Psoas muscle (tissue), 8 donors: ENCODE results near the gene FKBP15. TPM values are rescaled to one million over a fixed set of nuclear protein-coding genes. Genes with fewer than 3 reads are reported as not detected.
A peak's percentile ranks its signal among the peaks of the same experiment; 100 is the strongest.

ENCODE experiments used
- ATAC-seq, 4 donors: fragments of 200-7000 bp; cut with Tn5 transposase; one replicate each; pipeline ENCODE4 v1.9.1; 2020; ENCODE audit warnings: moderate library complexity in 3 of 4, mild to moderate bottlenecking in 2 of 4
- DNase-seq, 2 donors: peaks; one replicate each; pipeline ENCODE4 v3.0.0-alpha.2; 2020
- H3K27ac ChIP-seq: fragments of 200-600 bp; one replicate; pipeline ENCODE4 v1.8.0; 2022
- H3K27me3 ChIP-seq, 3 donors: fragments of 200-600 bp in 1 of 3; one replicate each; pipeline versions ENCODE4 v1.6.1 to v1.8.0; 2013 to 2022; ENCODE audit warnings: low read length in 2 of 3, mild to moderate bottlenecking in 2 of 3, moderate library complexity in 1 of 3; ENCODE audit not compliant: insufficient read depth in 3 of 3
- H3K36me3 ChIP-seq, 2 donors: fragments of 200-600 bp in 1 of 2; one replicate each; pipeline versions ENCODE4 v1.6.1 to v1.8.0; 2013 to 2022; ENCODE audit warnings: low read depth in 1 of 2, mild to moderate bottlenecking in 1 of 2, moderate library complexity in 1 of 2; ENCODE audit not compliant: insufficient read depth in 1 of 2
- H3K4me1 ChIP-seq: fragments of 200-600 bp; one replicate; pipeline ENCODE4 v1.8.0; 2022
- H3K4me3 ChIP-seq: fragments of 200-600 bp; one replicate; pipeline ENCODE4 v1.8.0; 2022; ENCODE audit warnings: mild to moderate bottlenecking
- H3K9me3 ChIP-seq: fragments of 200-600 bp; one replicate; pipeline ENCODE4 v1.8.0; 2022
- WGBS, 3 donors: extraction: QIAGEN DNeasy Blood & Tissue Kit; methylation state at CpG; one replicate each; pipeline versions ENCODE4 v1.1.6 to v1.1.7; 2013; 5-methylcytosine and 5-hydroxymethylcytosine counted together
- intact Hi-C, 2 donors: fragments of 100-400 bp; cut with DNase I; formaldehyde crosslinking; loops; one replicate each; pipeline versions ENCODE4 v1.11.0 to v1.14.2; 2022
- polyA plus RNA-seq, 3 donors: library from polyadenylated mRNA; stranded (reverse); fragments of 200-250 nt; gene quantifications; one replicate each; pipeline ENCODE4 v1.2.3, GENCODE V29; 2013
- total RNA-seq, 4 donors: library from RNA; stranded (reverse); fragmentation: NEBNext Ultra II Directional in 2 of 4; extraction: Animal tissue kit (Norgen Biotek cat#: 25700) in 2 of 4; gene quantifications; one replicate each; pipeline versions ENCODE4 v1.2.1 to v1.2.4, GENCODE V29; 2021 to 2023
- TF ChIP-seq, protein P1 (sequence below): fragments of 200-600 bp; IDR thresholded peaks from one replicate; pipeline ENCODE4 v1.8.0; 2022; ENCODE audit warnings: antibody characterized with exemption
- donor health status: healthy with polysubstance abuse.
- donor health status: DM: no; HTN: no; CAD: no; lungs with moderate emphysema.
- donor health status: Bipolar disorder and iron deficiency.
- donor health status: healthy.
- donor health status: DM: yes; HTN: yes; CAD: no.
- donor health status: DM: no; HTN: no; CAD: no.
- donor health status: DM: no; HTN: no; CAD: no.
- donor health status: DM: yes; HTN: yes; CAD: no.

The FKBP15 gene
- total and polyA plus RNA-seq, 7 donors, result 10.5 to 18.4 (median 15.8) TPM

GRCh38 chr9:113158446-113158845 lies 62.6 kb downstream of the FKBP15 start:
- H3K4me1 ChIP-seq, result peaks cover 7% of the 10 kb centered on the region

GRCh38 chr9:113156880-113157279 lies 64.2 kb downstream of the FKBP15 start:
- 61 to 75% (median 70%) methylated on average over 1 of the region's 1 CpG for WGBS, 3 donors
- Histone ChIP-seq H3K4me3 (no peak overlapping the region), H3K9me3 (no peaks in the 10 kb centered on the region), H3K4me1 (peaks cover 17% of the 10 kb centered on the region), H3K27ac (no peak overlapping the region), H3K27me3 (no peaks in the 10 kb centered on the region), H3K36me3 (peaks cover 6 to 48% of the 10 kb centered on the region in 2 donors)
- TF ChIP-seq, protein P1, sequence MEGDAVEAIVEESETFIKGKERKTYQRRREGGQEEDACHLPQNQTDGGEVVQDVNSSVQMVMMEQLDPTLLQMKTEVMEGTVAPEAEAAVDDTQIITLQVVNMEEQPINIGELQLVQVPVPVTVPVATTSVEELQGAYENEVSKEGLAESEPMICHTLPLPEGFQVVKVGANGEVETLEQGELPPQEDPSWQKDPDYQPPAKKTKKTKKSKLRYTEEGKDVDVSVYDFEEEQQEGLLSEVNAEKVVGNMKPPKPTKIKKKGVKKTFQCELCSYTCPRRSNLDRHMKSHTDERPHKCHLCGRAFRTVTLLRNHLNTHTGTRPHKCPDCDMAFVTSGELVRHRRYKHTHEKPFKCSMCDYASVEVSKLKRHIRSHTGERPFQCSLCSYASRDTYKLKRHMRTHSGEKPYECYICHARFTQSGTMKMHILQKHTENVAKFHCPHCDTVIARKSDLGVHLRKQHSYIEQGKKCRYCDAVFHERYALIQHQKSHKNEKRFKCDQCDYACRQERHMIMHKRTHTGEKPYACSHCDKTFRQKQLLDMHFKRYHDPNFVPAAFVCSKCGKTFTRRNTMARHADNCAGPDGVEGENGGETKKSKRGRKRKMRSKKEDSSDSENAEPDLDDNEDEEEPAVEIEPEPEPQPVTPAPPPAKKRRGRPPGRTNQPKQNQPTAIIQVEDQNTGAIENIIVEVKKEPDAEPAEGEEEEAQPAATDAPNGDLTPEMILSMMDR, result no peak
- DNase-seq, result no peak
- ATAC-seq, result no peak
- intact Hi-C loops, result loop anchor here in 1 of 2 donors (10.0 kb wide), 1 partner anchor 248 kb away; the partner anchor contains the start of gene ALAD

More at GRCh38 chr9:113158446-113158845, 62.6 kb downstream of the FKBP15 start:
- Histone ChIP-seq H3K27me3 (no peaks in the 10 kb centered on the region), H3K9me3 (no peaks in the 10 kb centered on the region), H3K27ac (no peak overlapping the region), H3K4me3 (no peak overlapping the region), H3K36me3 (peaks cover 11 to 64% of the 10 kb centered on the region in 2 donors)
- no peak for ATAC-seq
- intact Hi-C loops, result loop anchor here in 1 of 2 donors (10.0 kb wide), 1 partner anchor 246 kb away; the partner anchor contains the start of gene ALAD
- DNase-seq, result no peak
- WGBS, 3 donors, result 72 to 82% (median 80%) methylated on average over 5 of the region's 5 CpGs
- TF ChIP-seq, protein P1, result no peak

GRCh38 chr9:113155911-113156588 lies 65.0 kb downstream of the FKBP15 start:
- Histone ChIP-seq H3K9me3 (no peaks in the 10 kb centered on the region), H3K4me3 (no peak overlapping the region), H3K27me3 (no peaks in the 10 kb centered on the region), H3K27ac (peak overlapping the region; percentile 4), H3K36me3 (peaks cover under 1 to 40% of the 10 kb centered on the region in 2 donors), H3K4me1 (peaks cover 18% of the 10 kb centered on the region)
- intact Hi-C loops, result loop anchor here in 1 of 2 donors (10.0 kb wide), 1 partner anchor 249 kb away; the partner anchor contains the start of gene ALAD
- WGBS, 3 donors, result 45 to 52% (median 52%) methylated on average over 7 of the region's 7 CpGs
- TF ChIP-seq, protein P1, result no peak
- no peak for ATAC-seq
- no peak for DNase-seq

- Histone ChIP-seq H3K4me1 (peaks cover 18% of the 10 kb centered on the region), H3K27ac (peak overlapping the region; percentile 79), H3K4me3 (no peak overlapping the region), H3K9me3 (no peaks in the 10 kb centered on the region), H3K27me3 (no peaks in the 10 kb centered on the region), H3K36me3 (peaks cover 0 to 29% of the 10 kb centered on the region in 2 donors)
- DNase-seq (no peak), ATAC-seq (no peak)
- TF ChIP-seq, protein P1, result no peak
- WGBS, 3 donors, result 37 to 64% (median 43%) methylated on average over 2 of the region's 2 CpGs
- intact Hi-C loops, result loop anchor here in 1 of 2 donors (10.0 kb wide), 1 partner anchor 250 kb away; the partner anchor contains the start of gene ALAD
These were observed 66.1 kb downstream of the FKBP15 start for GRCh38 chr9:113154946-113155345.
